Coronary artery (tissue), 2 donors: Measurements from ENCODE around the gene UTP11.

ENCODE experiments used
- DNase-seq: peaks from one replicate; pipeline ENCODE4 v3.0.0-alpha.2; 2017; ENCODE audit warnings: low spot score
- H3K27ac ChIP-seq, 2 donors: fragments of 200-600 bp; sonication (generic); one replicate each; pipeline ENCODE4 v1.5.1; 2016 to 2019
- H3K4me3 ChIP-seq: fragments of 200-600 bp; sonication (generic); 2 replicates; pipeline ENCODE4 v1.5.1; 2016; ENCODE audit warnings: mild to moderate bottlenecking, moderate library complexity
- TF ChIP-seq, protein P1 (sequence below): fragments of 200-600 bp; sonication (generic); IDR thresholded peaks from one replicate; pipeline ENCODE4 v1.5.1; 2019; ENCODE audit warnings: antibody characterized with exemption

UTP11 gene

DNA sequence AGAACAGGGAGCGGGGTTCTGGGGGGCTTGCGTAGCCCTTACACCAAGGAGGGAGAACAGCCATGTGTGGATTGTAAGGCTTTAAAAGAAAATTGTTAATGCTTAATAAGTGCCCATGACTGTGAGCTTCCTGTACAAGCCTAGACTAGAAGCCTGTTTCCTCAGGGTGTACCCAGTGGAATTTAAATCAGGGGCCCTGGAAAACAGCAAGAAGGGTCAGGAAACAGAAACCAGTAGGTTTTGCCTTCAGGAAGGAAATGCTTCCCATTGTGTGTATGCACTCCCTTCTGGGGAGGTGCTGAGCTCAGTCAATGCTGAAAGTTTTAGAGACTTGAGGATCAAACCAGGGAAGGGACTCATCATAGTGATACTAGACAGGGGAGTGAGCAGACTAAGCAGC is 12.7 kb downstream of the UTP11 start:
- no peak overlapping the region for H3K27ac ChIP-seq
- no peak overlapping the region for H3K4me3 ChIP-seq
- no peak for DNase-seq
- TF ChIP-seq, protein P1, sequence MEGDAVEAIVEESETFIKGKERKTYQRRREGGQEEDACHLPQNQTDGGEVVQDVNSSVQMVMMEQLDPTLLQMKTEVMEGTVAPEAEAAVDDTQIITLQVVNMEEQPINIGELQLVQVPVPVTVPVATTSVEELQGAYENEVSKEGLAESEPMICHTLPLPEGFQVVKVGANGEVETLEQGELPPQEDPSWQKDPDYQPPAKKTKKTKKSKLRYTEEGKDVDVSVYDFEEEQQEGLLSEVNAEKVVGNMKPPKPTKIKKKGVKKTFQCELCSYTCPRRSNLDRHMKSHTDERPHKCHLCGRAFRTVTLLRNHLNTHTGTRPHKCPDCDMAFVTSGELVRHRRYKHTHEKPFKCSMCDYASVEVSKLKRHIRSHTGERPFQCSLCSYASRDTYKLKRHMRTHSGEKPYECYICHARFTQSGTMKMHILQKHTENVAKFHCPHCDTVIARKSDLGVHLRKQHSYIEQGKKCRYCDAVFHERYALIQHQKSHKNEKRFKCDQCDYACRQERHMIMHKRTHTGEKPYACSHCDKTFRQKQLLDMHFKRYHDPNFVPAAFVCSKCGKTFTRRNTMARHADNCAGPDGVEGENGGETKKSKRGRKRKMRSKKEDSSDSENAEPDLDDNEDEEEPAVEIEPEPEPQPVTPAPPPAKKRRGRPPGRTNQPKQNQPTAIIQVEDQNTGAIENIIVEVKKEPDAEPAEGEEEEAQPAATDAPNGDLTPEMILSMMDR = no peak

DNA sequence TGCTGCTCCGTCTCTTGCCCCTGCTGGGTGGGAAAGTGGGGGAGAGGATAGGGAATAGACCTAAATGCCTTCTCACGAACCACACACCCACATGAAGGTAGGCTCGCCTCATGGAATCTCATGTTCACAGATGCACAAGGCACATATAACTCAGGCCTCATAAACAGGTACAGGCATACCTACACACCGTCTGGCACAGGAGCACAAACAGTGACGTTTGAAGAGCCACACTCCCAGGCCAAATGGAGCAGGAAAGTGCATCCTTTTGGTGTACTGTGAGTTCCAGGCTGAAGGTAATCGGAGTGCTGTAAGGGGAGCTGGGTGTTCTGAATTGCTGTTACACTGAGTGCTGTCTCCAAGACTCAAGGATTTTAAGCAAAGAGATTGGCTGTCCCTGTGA is 13.1 kb downstream of the UTP11 start:
- H3K4me3 ChIP-seq = no peak overlapping the region
- DNase-seq = no peak
- TF ChIP-seq, protein P1 = no peak
- H3K27ac ChIP-seq = no peak overlapping the region

DNA sequence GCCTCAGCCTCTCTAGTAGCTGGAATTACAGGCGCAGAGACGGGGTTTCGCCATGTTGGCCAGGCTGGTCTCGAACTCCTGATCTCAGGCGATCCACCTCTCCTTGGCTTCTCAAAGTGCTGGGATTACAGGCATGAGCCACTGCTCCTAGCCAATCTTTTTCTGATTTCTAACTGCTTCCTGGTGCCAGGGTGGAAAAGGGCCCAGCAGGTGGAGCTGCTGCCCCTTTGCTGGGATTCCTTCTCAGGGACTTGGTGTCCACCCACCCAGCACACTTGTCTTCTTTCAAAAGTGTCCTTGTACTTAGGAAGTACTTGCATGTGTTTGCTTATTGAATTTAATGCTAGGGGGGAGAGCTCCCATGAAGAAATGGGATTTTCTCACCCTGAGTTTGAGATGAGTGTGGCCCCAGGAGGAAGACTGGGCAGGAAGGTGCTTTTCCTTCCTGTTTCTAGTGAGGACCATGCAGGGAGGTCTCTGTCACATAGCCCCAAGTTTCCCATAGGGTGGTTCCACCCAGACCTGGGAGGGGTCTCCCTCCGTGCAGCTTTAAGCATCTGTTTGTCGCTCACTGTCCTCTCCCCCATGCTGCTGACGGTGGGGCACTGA is 14.2 kb downstream of the UTP11 start:
- DNase-seq = no peak
- H3K4me3 ChIP-seq = no peak overlapping the region
- TF ChIP-seq, protein P1 = no peak
- no peak overlapping the region for H3K27ac ChIP-seq

DNA sequence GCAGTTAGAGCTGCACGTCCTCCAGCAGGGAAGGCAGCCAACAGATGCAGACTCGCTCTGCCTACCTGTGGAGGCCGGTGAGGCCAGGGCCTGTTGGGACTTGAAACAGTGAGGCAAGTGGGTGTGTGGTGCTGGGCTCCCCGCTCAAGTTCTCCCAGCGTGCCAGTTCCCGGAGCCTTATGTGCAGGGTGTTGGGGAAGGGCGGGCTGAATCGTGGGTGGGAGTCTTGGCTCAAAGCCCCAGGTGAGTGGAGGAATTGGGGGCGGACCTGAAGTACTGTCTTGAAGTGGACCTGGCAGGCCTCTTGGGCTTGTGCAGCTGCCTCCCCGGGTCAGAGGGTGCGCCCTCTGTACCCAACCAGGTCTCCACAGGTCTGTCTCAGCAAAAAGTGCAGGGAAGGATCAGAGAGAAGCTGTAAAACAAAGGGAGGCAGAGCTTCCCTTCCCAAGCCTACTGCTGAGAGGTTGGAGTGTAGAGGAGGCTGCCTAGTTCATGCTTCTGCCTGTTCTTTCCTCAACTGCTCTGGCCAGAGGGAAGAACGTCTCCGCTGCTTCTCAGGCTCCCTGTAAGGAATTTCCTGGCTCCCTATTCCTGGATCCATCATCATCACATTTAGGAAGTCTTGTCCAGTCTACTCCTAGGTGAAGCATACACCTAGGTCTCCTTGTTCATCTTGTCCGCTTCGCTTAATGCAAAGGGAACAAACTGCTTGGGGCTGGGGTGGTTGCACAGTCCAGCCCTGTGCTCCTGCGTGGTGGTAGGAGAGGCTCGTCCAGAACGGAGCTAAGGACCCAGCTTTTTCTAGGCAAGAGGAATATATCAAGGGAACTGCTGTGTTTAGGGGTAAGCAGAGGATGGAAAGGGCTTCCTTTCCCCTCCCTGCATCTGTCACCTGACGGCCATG is 14.9 kb downstream of the UTP11 start:
- TF ChIP-seq, protein P1 = no peak
- Histone ChIP-seq H3K27ac (no peak overlapping the region), H3K4me3 (no peak overlapping the region)
- no peak for DNase-seq

DNA sequence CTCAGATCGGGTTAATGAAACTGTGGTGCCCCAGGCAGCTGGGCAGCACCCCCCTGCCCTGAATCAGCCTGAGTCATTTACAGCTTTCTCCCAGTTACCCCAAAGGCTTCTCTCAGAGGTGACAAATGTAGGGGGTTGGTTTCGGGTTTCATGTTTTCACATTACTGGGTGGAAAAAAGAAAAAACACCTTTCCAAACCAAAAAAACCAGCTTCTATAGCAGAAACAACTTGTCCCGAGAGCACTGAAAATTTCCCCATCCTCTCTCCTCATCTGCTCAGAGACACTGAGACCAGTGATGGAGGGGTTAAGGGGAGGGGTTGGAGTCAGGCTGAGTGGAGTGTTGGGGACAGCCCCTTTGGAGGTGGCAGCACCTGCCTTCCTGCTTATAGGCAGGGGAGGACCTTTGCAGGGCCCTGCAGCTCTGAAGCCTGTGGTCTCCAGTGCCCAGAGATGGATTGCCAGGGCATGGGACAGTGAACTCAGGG is 15.6 kb downstream of the UTP11 start:
- TF ChIP-seq, protein P1 = no peak
- Histone ChIP-seq H3K27ac (no peak overlapping the region), H3K4me3 (no peak overlapping the region)
- DNase-seq = no peak

DNA sequence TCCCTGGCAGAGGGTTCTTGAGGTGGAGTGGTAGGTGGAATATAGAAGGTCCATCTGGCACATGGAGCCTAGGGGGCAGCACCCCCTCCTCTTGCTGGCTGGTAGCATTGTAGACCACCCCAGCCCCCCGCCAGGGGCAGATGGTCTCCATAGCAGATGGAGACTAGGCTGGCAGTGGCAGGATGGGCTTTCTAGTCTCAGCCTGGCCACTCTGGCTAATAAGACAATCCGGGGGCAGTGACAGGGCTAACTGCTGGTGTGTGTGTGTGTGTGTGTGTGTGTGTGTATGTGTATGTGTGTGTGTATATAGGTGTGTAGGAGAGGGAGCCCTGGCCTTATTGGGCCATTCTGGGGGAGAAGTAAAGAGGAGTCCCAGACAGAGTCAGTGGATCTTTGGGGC is 16.1 kb downstream of the UTP11 start:
- Histone ChIP-seq H3K27ac (no peak overlapping the region), H3K4me3 (no peak overlapping the region)
- no peak for DNase-seq
- TF ChIP-seq, protein P1 = no peak
